OCI-LY1 (cell line): ENCODE measurements around the gene MAP2K7.

ENCODE experiments used
- H2AFZ ChIP-seq: fragments of 200-600 bp; sonication (generic), shearing (Covaris generic); 2 replicates; pipeline ENCODE4 v1.6.0; 2014; ENCODE audit warnings: antibody characterized with exemption, mild to moderate bottlenecking, low read length
- H3F3A ChIP-seq: fragments of 200-600 bp; sonication (generic), shearing (Covaris generic); 2 replicates; pipeline ENCODE4 v1.6.0; 2014; ENCODE audit warnings: mild to moderate bottlenecking, antibody characterized with exemption, low read length, moderate library complexity; ENCODE audit not compliant: insufficient read depth
- H3K27ac ChIP-seq: fragments of 200-600 bp; sonication (generic); 2 replicates; pipeline ENCODE4 v1.5.1; 2014; ENCODE audit warnings: low read length, mixed run types, mild to moderate bottlenecking, low read depth; ENCODE audit not compliant: poor library complexity, severe bottlenecking
- H3K27me3 ChIP-seq: fragments of 200-600 bp; sonication (generic); 2 replicates; pipeline ENCODE4 v1.6.0; 2014; ENCODE audit warnings: antibody characterized with exemption, mild to moderate bottlenecking, low read length, moderate library complexity; ENCODE audit not compliant: insufficient read depth
- H3K36me3 ChIP-seq: fragments of 200-600 bp; sonication (generic); 2 replicates; pipeline ENCODE4 v1.6.1; 2014; ENCODE audit warnings: mild to moderate bottlenecking, antibody characterized with exemption, low read length, moderate library complexity, mixed read lengths; ENCODE audit not compliant: insufficient read depth
- H3K4me1 ChIP-seq: fragments of 200-600 bp; sonication (generic); 2 replicates; pipeline ENCODE4 v1.5.1; 2014; ENCODE audit warnings: mild to moderate bottlenecking, low read length, moderate library complexity; ENCODE audit not compliant: insufficient read depth, severe bottlenecking
- H3K4me2 ChIP-seq: fragments of 200-600 bp; sonication (generic), shearing (Covaris generic); 2 replicates; pipeline ENCODE4 v1.6.1; 2014; ENCODE audit warnings: low read length
- H3K4me3 ChIP-seq: fragments of 200-600 bp; sonication (generic); 2 replicates; pipeline ENCODE4 v1.5.1; 2014; ENCODE audit warnings: low read length, low read depth, mild to moderate bottlenecking, mixed read lengths; ENCODE audit not compliant: poor library complexity, severe bottlenecking
- H3K79me2 ChIP-seq: fragments of 200-600 bp; shearing (Covaris generic); 2 replicates; pipeline ENCODE4 v1.6.1; 2016; ENCODE audit warnings: mixed run types, low read length, mixed read lengths; ENCODE audit not compliant: insufficient read depth
- H3K9ac ChIP-seq: fragments of 200-600 bp; sonication (generic), shearing (Covaris generic); 2 replicates; pipeline ENCODE4 v1.6.1; 2014; ENCODE audit warnings: mild to moderate bottlenecking, low read length, mixed read lengths
- H3K9me2 ChIP-seq: fragments of 200-600 bp; sonication (generic), shearing (Covaris generic); 2 replicates; pipeline ENCODE4 v1.6.1; 2014; ENCODE audit warnings: low read depth, mild to moderate bottlenecking, low read length, mixed read lengths
- H3K9me3 ChIP-seq: fragments of 200-600 bp; shearing (Covaris generic); 2 replicates; pipeline ENCODE4 v1.6.1; 2014; ENCODE audit warnings: low read length, mixed read lengths
- H4K20me1 ChIP-seq: fragments of 200-600 bp; sonication (generic), shearing (Covaris generic); 2 replicates; pipeline ENCODE4 v1.6.0; 2016; ENCODE audit warnings: mild to moderate bottlenecking, low read length; ENCODE audit not compliant: insufficient read depth
- EZH2 ChIP-seq: fragments of 200-600 bp; sonication (generic), shearing (Covaris generic); IDR thresholded peaks from 2 replicates; pipeline ENCODE4 v1.8.0; 2017; ENCODE audit warnings: borderline replicate concordance, mixed run types, mild to moderate bottlenecking, antibody characterized with exemption, low read length, moderate library complexity, mixed read lengths
- TF ChIP-seq, protein P1 (sequence below): fragments of 200-600 bp; sonication (generic), shearing (Covaris generic); IDR thresholded peaks from 2 replicates; pipeline ENCODE4 v1.5.1; 2017; ENCODE audit warnings: mild to moderate bottlenecking, antibody characterized with exemption, low read length, moderate library complexity, mixed read lengths

The MAP2K7 gene

DNA sequence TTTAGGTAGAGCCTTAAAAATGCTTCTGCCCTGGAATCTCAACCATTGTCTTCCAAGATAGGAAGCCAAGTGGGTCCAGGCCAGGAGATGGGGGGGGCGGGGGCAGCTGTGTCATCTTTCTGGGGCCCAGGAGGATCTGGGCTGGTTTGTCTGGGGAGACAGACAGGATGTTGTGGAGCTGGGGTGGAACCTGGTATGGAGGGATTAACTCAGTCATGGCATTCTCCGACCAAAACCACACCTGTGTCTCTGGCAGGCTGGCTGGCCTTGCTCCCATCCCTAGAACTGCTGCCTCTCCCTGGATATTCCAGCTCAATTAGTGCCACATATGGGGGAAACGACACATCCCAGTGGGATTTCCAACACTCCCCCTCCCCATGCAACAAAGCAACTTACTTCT is 2.7 kb upstream of the MAP2K7 start:
- TF ChIP-seq, protein P1, sequence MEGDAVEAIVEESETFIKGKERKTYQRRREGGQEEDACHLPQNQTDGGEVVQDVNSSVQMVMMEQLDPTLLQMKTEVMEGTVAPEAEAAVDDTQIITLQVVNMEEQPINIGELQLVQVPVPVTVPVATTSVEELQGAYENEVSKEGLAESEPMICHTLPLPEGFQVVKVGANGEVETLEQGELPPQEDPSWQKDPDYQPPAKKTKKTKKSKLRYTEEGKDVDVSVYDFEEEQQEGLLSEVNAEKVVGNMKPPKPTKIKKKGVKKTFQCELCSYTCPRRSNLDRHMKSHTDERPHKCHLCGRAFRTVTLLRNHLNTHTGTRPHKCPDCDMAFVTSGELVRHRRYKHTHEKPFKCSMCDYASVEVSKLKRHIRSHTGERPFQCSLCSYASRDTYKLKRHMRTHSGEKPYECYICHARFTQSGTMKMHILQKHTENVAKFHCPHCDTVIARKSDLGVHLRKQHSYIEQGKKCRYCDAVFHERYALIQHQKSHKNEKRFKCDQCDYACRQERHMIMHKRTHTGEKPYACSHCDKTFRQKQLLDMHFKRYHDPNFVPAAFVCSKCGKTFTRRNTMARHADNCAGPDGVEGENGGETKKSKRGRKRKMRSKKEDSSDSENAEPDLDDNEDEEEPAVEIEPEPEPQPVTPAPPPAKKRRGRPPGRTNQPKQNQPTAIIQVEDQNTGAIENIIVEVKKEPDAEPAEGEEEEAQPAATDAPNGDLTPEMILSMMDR = no peak
- H2AFZ ChIP-seq = no peak overlapping the region

DNA sequence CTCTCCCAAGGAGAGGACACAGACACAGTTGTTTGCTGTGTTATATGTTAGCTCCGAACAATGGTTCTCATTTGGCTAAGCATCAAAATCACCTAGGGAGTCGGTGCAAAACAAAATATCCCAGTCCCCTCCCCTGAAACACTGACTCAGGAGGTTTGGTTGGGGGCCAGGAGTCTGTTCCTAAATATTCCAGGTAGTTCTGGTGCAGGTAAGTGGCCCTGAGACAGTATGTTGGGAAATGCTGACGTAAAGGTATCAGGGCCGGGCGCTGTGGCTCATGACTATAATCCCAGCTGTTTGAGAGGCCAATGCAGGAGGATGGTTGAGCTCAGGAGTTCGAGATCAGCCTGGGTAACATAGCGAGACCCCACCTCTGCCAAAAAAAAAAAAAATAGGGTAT is 2.3 kb upstream of the MAP2K7 start:
- H3F3A ChIP-seq = no peaks in the 10 kb centered on the region
- no peaks in the 10 kb centered on the region for H3K9me2 ChIP-seq

More for the DNA sequence above, 2.7 kb upstream of the MAP2K7 start:
- H4K20me1 ChIP-seq = no peaks in the 10 kb centered on the region
- H3K27ac ChIP-seq = no peak overlapping the region
- H3K9me3 ChIP-seq = no peaks in the 10 kb centered on the region
- H3K9ac ChIP-seq = no peak overlapping the region
- no peak overlapping the region for H3K4me3 ChIP-seq
- H3F3A ChIP-seq = no peaks in the 10 kb centered on the region
- peaks cover 22% of the 10 kb centered on the region for H3K4me1 ChIP-seq
- no peak overlapping the region for H3K4me2 ChIP-seq
- no peaks in the 10 kb centered on the region for H3K9me2 ChIP-seq
- peaks cover 9% of the 10 kb centered on the region for H3K79me2 ChIP-seq
- H3K36me3 ChIP-seq = peaks cover 4% of the 10 kb centered on the region; the same call in 1 of the 2 replicates
- H3K27me3 ChIP-seq = no peaks in the 10 kb centered on the region

GRCh38 chr19:7902796-7903243 is 857 bp upstream of the MAP2K7 start:
- H3K4me2 ChIP-seq = peak overlapping the region; percentile 83
- no peaks in the 10 kb centered on the region for H3K9me3 ChIP-seq
- no peak overlapping the region for H3K27ac ChIP-seq
- no peak for TF ChIP-seq EZH2
- TF ChIP-seq, protein P1 = no peak
- peak overlapping the region; percentile 75 for H3K9ac ChIP-seq
- no peaks in the 10 kb centered on the region for H4K20me1 ChIP-seq
- H3K4me1 ChIP-seq = peaks cover 22% of the 10 kb centered on the region
- no peaks in the 10 kb centered on the region for H3F3A ChIP-seq
- no peaks in the 10 kb centered on the region for H3K9me2 ChIP-seq
- peaks cover 8% of the 10 kb centered on the region; the same call in 1 of the 2 replicates for H3K36me3 ChIP-seq
- peak overlapping the region; percentile 69 for H3K4me3 ChIP-seq
- H3K79me2 ChIP-seq = peaks cover 9% of the 10 kb centered on the region
- no peaks in the 10 kb centered on the region for H3K27me3 ChIP-seq
- no peak overlapping the region for H2AFZ ChIP-seq

More for the DNA sequence above, 2.3 kb upstream of the MAP2K7 start:
- Histone ChIP-seq H3K4me3 (no peak overlapping the region), H3K27me3 (no peaks in the 10 kb centered on the region), H3K9ac (no peak overlapping the region), H3K27ac (no peak overlapping the region), H3K79me2 (peaks cover 9% of the 10 kb centered on the region), H3K4me1 (peaks cover 22% of the 10 kb centered on the region), H4K20me1 (no peaks in the 10 kb centered on the region), H3K36me3 (peaks cover 8% of the 10 kb centered on the region; the same call in 1 of the 2 replicates), H3K4me2 (no peak overlapping the region), H3K9me3 (no peaks in the 10 kb centered on the region), H2AFZ (no peak overlapping the region)
- TF ChIP-seq, protein P1 = no peak
- TF ChIP-seq EZH2 = no peak
